Posterior vena cava (tissue), 2 donors: Measurements from ENCODE around the gene XRCC4. TPM values are rescaled to one million over a fixed set of nuclear protein-coding genes. Genes with fewer than 3 reads are reported as not detected.

Source experiments
- DNase-seq: peaks from one replicate; pipeline ENCODE4 v3.0.0-alpha.2; 2020; ENCODE audit warnings: low spot score
- intact Hi-C, 2 donors: fragments of 100-400 bp; cut with DNase I; formaldehyde crosslinking; loops; one replicate each; pipeline versions ENCODE4 v1.14.1 to v1.14.2; 2022 to 2023
- total RNA-seq, 2 donors: library from RNA; stranded (reverse); fragmentation: NEBNext Ultra II Directional; extraction: Animal tissue kit (Norgen Biotek cat#: 25700); gene quantifications; one replicate each; pipeline ENCODE4 v1.2.1, GENCODE V29; 2021
- donor health status: DM: yes; HTN: yes; CAD: no.
- donor health status: DM: yes; HTN: yes; CAD: no.

The XRCC4 gene
- total RNA-seq, 2 donors from 2014 or later, result 8.4 to 9.1 TPM

GRCh38 chr5:83363111-83363885 lies 286.0 kb downstream of the XRCC4 start:
- intact Hi-C loops, result no loop called here
- DNase-seq, result no peak

DNA sequence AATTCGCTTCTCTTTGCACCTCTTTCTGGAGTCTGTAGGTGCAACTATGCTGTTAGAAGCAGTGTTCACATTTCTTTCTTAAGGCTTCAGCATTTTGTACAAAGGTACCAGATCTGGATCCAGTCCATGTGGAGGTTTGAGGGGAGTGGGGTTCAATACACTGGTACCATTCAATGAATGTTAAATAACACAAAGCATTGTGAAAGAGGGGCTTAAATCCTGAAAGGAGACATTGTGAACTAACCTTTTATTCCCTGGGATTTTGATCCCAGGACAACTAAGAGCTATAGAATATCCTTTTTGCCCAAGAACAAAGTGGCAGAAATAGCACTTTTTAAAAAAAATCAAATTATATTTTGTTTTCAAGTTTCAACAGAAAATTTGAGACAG lies 286.5 kb downstream of the XRCC4 start:
- DNase-seq, result no peak
- intact Hi-C loops, result no loop called here

- intact Hi-C loops, result no loop called here
- no peak for DNase-seq
These were observed 287.3 kb downstream of the XRCC4 start for GRCh38 chr5:83364312-83365299.

- DNase-seq, result no peak
- intact Hi-C loops, result no loop called here
These were observed 291.0 kb downstream of the XRCC4 start for GRCh38 chr5:83368319-83368718.

GRCh38 chr5:83368835-83369234 lies 291.5 kb downstream of the XRCC4 start:
- no peak for DNase-seq
- intact Hi-C loops, result no loop called here

DNA sequence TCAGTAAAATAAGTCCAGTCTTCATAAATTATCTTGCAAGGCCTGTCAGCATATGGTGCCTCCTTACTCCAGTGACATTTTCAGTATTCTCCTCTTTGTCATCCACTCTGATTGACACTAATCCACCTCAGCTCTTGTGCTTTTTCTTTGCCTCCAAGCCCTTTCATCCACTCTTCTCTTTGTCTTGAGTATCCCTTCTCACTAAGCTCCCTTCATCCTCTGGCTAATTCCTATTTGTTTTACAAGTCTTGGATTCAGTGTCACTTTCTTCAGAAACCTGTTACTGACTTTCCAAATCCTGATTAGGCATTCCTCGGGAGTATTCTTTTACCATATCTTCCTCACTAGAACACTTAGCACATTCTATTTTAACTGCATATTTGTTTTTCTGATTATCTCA lies 293.6 kb downstream of the XRCC4 start:
- intact Hi-C loops, result no loop called here
- DNase-seq, result no peak

DNA sequence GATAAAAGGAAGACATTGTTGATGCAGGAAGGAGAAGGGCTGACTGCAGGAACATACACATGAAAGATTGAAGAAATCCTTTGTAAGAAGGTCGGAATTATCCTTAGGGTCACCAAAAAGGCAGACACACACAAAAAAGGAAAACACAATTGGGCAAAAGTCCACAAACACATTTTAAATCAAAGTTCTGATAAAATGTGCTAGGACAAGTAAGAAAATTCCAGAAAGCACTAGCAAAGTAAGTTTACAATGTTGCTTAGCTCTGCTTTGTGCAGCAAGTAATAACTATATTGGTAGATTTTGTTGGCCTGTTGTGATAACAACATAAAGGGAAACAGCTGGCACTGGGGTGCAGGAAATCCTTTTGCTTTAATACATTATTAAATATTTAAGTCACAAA lies 294.4 kb downstream of the XRCC4 start:
- DNase-seq, result no peak
- intact Hi-C loops, result no loop called here

- DNase-seq, result no peak
- intact Hi-C loops, result no loop called here
These were observed 297.2 kb downstream of the XRCC4 start for GRCh38 chr5:83374547-83374946.

- intact Hi-C loops, result no loop called here
- DNase-seq, result no peak
These were observed 297.9 kb downstream of the XRCC4 start for GRCh38 chr5:83375049-83375745.

- intact Hi-C loops, result no loop called here
- DNase-seq, result no peak
These were observed 299.1 kb downstream of the XRCC4 start for GRCh38 chr5:83376461-83376860.

DNA sequence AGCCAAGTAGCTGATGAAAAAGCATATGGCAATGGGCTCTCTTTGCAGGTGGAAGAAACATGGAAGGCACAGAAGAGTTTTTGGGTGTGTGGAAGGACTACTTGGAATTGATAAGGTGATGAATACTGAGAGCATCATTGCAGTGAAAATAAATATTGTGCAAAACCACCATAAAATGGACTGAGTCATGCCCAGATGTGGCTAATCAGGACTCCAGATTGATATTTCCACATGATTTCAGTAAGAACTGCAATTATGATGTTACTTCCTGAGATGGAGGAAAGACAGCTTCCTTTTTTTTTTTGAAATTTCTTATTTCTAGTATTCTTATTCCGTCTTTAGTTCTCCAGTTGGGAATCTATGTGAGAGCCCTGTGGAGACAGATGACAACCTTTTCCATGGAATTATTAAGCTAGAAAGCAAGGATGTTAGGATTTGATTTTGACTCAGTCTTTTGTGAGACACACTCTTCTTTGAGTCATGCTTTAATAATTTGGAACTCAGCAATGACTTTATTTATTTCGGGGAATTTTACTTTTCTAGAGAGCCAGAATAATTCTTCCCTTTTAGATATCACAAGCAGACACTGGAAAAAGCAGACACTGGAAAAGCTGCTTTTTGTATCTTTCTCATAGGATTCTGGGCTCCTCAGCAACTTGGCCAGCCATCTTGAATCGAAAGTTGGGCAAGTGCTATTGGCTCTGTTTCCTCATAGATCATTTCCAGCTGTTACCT lies 300.0 kb downstream of the XRCC4 start:
- intact Hi-C loops, result no loop called here
- no peak for DNase-seq

DNA sequence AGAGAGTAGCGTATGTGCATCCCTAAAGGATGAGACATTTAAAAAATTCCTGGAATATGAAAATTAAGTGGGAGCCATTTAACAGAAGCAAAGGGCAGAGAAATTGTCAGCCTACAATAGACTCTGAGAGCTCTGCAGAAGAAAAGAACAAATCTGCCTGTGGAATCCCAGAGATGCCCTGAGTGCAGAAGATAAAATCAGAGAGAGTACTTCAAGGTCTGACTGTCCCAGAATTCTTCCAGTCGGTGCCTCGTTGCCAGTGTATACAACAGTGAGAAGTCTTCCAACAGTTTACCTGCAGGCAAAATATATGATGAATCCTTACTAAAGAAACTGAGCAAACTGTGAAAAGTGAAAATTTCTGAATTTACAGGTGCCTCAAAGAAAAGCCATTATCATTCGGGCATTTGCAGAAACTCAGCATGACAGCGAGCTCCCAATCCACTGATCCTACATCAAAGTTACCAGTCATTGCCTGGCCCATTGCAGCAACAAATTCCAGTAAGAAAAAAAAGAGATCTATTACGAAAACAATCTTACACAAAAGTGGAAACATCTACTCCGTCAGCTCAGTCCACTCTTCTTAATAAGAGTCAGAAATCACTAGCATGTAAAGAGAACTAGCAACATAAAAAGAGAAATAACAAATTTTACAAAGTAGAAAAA lies 301.4 kb downstream of the XRCC4 start:
- intact Hi-C loops, result no loop called here
- DNase-seq, result no peak

DNA sequence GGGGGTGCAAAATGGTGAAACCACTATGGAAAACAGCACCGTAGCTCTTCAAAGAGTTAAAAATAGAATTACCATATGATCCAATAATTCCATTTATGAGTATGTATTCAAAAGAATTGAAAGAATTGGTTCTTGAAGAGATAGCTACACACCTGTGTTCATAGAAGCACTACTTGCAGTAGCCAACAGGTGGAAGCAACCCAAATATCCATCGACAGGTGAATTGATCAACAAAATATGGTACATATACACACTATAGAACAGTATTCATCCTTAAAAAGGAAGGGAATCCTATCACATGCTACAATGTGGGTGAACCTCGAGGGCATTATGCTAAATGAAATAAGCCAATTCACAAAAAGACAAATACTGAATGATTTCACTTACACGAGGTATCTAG lies 308.5 kb downstream of the XRCC4 start:
- DNase-seq, result no peak
- intact Hi-C loops, result no loop called here

- no peak for DNase-seq
- intact Hi-C loops, result no loop called here
These were observed 309.7 kb downstream of the XRCC4 start for GRCh38 chr5:83387041-83387440.

- DNase-seq, result no peak
- intact Hi-C loops, result no loop called here
These were observed 311.3 kb downstream of the XRCC4 start for GRCh38 chr5:83388608-83389007.

DNA sequence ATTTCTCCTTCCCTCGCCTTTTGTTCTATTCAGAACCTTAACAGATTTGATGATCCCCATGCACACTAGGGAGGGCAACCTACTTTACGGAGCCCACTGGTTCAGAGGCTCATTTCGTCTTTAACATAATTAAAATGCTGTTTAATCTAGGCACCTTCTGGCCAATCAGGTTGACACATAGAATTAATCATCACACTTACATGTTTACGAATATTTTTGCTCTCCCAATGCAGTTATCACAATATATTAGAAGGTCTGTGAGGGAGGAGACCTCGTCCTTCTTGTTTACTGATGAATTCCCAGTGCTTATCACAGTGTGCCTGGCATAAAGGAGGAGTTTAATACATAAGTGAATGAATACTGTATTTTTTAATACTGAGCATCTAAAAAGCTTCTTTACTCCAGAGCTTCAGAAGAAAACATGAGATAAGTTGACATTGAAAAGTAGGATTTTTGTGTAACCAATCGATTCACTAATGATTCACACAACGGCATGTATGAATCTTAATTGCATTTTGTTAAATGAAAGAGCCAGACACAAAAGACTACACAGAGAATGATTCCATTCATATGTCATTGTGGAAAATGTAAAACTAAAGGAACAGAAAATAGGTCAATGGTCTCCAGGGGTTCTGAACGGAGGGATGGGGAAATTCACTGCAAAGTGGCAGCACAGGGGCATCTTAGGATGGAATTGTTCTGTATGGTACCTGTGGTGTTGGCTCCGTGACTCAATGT lies 315.6 kb downstream of the XRCC4 start:
- intact Hi-C loops, result no loop called here
- DNase-seq, result no peak

- intact Hi-C loops, result no loop called here
- DNase-seq, result no peak
These were observed 316.1 kb downstream of the XRCC4 start for GRCh38 chr5:83393504-83393866.

GRCh38 chr5:83394190-83394589 lies 316.8 kb downstream of the XRCC4 start:
- DNase-seq, result no peak
- intact Hi-C loops, result no loop called here
